HG03558 (cell line): Measurements from ENCODE around the gene HMCN2.
"Not testable (repeated sequence)": the region's sequence is repeated elsewhere in the genome, so short reads cannot be mapped to it uniquely, and the experiment has no call there.

ENCODE experiments used
- ATAC-seq: cut with Tn5 transposase; IDR thresholded peaks from one replicate; pipeline ENCODE4 v1.9.1; 2021; ENCODE audit warnings: moderate number of reproducible peaks; ENCODE audit not compliant: unreplicated experiment; ENCODE audit errors: extremely low read depth

The HMCN2 gene

DNA sequence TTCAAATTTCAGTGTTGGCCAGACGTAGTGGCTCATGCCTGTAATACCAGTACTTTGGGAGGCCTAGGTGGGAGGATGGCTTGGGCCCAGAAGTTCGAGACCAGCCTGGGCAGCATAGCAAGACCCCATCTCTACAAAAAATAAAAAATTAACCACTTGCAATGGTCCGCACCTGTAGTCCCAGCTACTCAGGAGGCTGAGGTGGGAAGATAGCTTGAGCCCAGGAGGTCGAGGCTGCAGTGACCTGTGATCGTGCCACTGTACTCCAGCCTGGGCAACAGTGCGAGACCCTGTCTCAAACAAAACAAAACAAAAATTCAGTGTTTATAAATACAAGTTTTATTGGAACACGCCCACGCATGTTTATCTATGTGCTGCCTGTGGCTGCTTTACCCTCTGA is 73.3 kb downstream of the HMCN2 start:
- ATAC-seq: not testable (repeated sequence)

DNA sequence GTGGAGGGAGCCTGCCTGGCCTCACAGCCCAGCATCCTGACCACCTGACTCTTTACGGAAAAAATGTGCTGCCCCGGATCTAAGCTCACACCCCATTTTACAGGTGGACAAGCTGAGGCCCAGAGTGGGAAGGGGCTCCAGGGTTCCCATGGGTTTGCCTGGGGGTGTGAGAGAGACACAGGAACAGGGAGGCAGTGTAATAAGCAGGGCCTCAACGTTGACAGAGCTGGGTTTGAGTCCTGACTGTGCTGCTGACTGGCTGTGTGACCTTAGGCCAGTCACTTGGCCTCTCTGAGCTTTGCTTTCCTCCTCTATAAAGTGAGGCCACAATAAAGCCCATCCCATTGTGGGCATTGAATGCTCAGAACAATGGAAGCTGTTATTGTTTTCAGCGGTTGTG is 73.7 kb downstream of the HMCN2 start:
- no peak for ATAC-seq

GRCh38 chr9:130340011-130340410 is 74.5 kb downstream of the HMCN2 start:
- ATAC-seq: no peak

DNA sequence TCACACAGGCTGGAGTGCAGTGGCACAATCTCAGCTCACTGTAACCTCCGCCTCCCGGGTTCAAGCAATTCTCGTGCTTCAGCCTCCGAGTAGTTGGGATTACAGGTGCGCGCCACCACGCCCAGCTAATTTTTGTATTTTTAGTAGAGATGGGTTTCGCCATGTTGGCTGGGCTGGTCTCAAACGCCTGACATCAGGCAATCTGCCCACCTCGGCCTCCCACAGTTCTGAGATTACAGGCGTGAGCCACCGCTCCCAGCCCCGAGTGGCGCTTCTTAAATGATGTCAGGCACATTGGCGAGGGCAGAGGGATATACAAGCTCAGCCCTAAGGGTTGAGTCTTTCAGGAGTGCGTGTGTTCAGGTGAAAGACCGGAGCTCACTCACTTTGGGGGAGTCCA is 75.0 kb downstream of the HMCN2 start:
- not testable (repeated sequence) for ATAC-seq

DNA sequence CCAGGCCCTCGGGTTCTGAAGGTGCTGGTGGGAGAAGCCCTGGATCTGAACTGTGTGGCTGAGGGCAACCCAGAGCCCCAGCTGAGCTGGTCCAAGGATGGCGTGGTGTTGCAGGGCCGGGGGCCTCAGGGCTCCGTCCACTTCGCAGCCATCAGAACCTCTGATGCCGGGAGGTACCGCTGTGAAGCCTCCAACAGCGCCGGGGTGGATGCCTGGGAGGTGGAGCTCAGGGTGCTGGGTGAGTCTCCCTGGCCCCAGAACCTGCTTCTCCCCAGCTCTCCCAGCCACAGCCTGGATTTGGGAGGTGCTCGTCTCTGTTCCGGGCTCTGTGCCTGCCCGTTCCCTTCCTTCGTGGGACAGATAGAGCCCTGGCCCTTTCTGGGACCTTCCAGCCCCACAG is 75.6 kb downstream of the HMCN2 start:
- no peak for ATAC-seq

DNA sequence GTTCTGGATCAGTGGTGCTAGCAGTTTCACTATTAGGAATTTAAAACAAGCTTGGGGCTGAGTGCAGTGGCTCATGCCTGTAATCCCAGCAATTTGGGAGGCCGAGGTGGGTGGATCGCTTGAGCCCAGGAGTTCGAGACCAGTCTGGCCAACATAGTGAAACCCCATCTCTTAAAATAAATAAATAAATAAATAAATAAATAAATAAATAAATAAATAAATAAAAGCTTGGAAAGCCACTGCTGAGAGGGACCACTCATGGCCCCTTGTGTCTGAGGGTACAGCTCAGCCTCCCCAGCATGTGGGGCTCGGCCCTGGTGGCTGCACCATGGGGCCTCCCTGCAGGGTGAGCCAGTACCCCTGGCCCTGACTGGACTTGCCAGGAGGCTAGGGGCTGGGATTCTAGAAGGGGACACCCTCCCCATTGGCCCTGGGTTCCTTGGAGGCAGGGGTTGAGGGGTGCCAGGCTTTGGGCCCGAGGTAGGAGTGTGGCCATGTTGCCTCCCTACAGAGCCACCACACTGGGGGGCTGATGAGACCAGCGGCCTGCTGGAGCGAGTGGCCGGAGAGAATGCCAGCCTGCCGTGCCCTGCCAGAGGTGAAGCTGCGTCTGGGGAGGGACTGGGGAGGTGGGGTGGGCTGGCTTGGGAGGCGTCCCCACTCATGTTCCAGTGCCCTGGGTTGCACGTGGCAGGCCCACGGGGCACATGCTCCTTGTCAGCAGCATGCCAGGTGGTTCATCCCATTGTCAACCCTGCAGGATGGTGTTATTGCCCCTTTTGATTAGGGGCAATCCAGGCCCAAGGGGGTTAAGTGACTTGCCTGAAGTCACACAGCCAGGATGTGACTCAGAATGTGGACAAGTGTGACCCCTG is 76.5 kb downstream of the HMCN2 start:
- no peak for ATAC-seq

DNA sequence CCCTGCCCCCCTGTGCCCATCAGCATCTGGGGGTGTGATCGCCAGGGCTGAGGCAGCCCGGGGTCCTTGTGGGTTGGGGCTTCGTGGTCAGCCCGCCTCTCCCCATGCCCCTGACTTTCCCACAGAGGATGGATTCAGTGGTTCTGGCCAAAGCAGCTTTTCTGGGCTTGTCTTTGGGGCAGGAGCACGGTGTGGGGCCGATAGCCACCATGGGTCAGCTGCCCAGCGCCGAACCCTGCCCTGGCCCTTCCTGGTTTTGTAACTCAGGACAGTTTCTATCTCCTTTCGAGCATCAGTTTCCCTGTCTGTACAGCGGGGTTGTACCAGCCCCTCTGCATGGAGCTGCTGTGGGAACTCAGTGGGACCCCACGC is 77.1 kb downstream of the HMCN2 start:
- ATAC-seq: no peak

DNA sequence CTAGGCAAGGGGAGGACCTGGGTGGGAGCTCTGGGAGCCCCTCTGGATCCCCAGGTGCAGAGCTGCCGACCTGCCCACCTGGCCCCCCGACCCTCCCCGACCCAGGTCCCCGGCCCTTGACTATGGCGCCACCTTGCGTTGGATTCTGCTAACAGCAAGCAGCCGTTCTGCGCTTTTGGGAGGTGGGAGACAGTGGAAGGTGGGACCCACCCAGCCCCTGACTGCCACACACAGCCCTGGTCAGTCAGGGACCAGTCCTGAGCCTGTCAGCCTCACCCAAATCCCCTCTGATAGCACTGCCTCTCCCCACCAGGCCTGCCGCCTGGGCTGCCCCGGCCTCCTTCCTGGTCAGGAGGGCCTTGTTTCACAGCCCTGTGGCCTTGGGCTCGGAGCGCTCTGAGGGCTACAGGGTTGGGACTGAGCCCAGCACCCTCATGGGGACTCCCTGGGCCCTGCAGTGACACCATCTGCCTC is 77.9 kb downstream of the HMCN2 start:
- ATAC-seq: no peak

DNA sequence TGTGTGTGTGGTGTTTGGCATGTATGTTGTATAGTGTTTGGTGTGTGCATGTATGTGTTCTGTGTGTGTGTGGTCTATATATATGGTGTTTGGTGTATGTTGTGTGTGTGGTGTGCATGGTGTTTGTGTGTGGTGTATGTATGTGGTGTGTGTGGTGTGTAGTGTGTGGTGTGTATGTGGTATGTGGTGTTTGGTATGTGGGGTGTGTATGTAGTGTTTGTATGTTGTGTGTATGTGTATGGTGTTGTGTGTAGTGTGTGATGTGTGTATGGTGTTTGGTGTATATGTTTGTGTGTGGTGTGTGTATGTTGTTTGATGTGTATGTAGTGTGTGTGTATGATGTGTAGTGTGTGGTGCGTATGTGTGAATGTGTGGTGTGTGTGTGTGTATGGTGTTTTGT is 78.8 kb downstream of the HMCN2 start:
- no peak for ATAC-seq

DNA sequence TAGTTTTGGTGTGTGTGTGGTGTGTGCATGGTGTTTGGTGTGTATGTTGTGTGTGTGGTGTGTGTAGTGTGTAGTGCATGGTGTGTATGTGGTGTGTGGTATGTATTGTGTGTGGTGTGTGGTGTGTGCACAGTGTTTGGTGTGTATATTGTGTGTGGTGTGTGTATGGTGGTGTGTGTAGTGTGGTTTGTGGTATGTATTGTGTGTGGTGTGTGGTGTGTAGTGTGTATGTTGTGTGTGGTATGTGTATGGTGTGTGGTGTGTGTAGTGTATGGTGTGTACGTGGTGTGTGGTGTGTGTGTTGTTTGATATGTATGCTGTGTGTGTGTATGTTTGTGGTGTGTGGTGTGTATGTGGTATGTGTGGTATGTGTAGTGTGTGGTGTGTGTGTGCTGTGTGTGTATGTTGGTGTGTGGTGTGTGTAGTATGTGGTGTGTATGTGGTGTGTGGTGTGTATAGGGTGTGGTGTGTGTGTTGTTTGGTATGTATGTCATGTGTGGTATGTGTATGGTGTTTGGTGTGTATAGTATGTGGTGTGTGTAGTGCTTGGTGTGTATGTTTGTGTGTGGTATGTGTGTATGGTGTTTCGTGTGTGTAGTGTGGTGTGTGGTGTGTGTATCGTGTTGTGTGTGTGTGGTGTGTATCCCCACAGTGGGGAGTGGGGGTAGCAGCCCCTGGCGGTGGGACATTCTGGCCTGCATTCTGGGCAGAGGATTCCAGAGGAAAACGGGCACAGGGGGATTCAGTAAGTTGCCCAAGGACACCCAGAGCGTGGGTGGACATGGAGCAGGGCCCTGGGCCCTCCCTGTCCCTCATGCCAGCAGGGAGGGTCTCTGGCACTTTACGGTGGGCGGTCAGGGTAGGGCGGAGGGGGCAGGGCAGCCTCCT is 79.7 kb downstream of the HMCN2 start:
- ATAC-seq: no peak

- no peak for ATAC-seq
These were observed 80.4 kb downstream of the HMCN2 start for GRCh38 chr9:130345897-130346385.

- ATAC-seq: no peak
These were observed 80.9 kb downstream of the HMCN2 start for GRCh38 chr9:130346431-130346830.

DNA sequence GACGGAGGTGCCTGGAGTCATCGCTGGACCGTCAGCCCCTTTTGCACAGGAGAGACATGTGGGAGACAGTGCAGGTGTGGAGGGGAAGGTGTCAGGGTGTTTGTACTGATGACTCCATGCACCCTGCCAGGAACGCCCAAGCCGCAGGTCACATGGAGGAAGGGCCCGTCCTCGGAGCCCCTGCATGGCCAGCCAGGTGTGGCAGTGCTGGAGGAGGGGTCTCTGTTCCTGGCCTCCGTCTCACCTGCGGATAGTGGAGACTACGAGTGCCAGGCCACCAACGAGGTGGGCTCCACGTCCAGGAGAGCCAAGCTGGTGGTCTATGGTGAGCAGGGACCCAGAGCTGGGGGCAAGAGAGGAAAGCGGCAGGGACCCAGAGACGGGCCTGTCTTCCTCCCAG is 81.5 kb downstream of the HMCN2 start:
- ATAC-seq: no peak

GRCh38 chr9:130347931-130348330 is 82.4 kb downstream of the HMCN2 start:
- no peak for ATAC-seq

DNA sequence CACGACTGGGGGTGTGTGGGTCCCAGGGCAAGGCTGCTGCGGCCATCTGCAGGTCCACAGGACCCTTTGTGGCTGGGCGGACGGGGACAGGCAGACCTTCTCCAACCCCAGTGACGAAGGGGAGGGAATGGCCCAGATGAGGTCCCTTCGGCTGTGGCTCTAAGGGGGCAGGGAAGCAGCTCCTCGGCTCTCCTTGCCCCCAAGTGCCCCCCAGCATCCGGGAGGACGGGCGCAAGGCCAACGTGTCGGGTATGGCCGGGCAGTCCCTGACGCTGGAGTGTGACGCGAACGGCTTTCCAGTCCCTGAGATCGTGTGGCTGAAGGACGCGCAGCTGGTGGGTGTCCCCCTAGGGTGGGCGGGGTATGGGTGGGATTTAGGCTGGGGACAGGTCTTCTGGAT is 82.8 kb downstream of the HMCN2 start:
- no peak for ATAC-seq

GRCh38 chr9:130348881-130349280 is 83.3 kb downstream of the HMCN2 start:
- no peak for ATAC-seq

DNA sequence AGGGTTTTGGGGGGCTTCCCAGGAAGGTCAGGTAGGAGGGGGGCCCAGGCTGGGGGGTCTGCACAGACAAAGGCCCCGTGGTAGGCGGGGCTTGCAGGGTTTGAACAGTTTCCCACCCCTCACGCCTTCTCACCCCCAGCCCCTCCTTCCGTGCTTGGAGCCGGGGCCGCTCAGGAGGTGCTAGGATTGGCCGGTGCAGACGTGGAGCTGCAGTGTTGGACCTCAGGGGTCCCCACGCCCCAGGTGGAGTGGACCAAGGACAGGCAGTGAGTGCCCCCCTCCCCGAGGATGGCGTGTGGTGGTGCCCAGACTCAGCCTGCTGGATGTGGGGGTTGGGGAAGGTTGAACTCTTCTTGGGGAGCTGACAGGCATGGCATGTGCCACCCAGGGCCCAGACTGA is 83.8 kb downstream of the HMCN2 start:
- ATAC-seq: no peak

- no peak for ATAC-seq
These were observed 85.8 kb downstream of the HMCN2 start for GRCh38 chr9:130351343-130351742.

- ATAC-seq: no peak
These were observed 86.5 kb downstream of the HMCN2 start for GRCh38 chr9:130352081-130352480.

DNA sequence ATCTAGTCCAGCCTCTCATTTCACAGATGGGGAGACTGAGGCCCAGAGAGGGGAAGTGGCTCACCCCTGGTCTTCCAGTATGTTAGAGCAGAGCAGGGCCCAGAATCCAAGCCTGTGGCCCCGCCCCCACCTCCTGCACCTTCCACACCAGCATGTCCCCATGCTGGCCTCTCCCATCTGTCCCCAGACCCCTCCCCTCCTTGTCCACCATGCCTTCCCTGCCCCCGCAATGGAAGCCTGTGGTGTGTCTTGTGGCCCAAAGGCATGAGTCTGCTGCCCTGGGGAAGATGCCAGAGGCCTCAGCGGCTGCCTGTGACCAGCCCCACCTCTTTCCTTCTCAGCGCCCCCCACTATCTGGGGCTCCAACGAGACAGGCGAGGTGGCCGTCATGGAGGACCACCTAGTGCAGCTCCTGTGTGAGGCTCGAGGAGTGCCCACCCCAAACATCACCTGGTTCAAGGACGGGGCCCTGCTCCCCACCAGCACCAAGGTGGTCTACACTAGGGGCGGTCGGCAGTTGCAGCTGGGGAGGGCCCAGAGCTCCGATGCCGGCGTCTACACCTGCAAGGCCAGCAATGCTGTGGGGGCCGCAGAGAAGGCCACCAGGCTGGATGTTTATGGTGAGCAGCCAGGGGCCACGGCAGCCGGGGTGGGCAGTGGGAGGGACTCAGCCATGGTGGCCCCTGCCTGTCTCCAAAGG is 87.2 kb downstream of the HMCN2 start:
- ATAC-seq: no peak

DNA sequence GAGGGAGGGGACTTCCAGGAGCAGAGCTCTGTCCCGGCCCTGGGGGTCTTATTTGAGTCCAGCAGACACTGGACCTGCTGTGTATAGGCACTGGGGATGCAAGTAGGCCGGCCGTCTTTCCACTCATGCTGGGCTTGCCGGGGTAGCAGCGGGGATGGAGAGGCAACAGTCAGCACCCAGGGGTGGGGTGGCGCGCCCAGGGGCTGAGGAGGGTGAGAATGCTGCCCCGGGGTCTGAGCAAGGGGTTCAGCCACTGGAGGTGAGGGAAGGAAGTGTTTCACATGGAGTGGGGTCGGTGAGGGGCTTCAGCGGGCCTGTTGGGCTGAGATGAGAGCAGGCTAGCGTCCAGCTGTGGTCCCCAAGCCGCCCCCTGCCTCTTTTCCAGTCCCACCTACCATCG is 88.8 kb downstream of the HMCN2 start:
- ATAC-seq: no peak
